ENCODE results near the gene CD82. TPM values are rescaled to one million over a fixed set of nuclear protein-coding genes. Genes with fewer than 3 reads are reported as not detected.

CD82 gene
- polyA plus RNA-seq (ENCODE audit: insufficient read length in 3 of 3), result 10 to 100 TPM; 14.6 to 20.4 (median 17.8) TPM

GRCh38 chr11:44565211-44565952 is at the start of gene CD82:
CD82 (plus strand) TSS chr11:44565663; CDS start chr11:44594663, 29,000 bp downstream.
- DNase-seq (ENCODE audit: low read depth in 3 of 3, low spot score in 2 of 3), result peak; percentile 91 to 97 (median 97)

- DNase-seq (ENCODE audit: low read depth in 3 of 3, low spot score in 2 of 3), result no peak
Measured at GRCh38 chr11:44516688-44517507, 48.6 kb upstream of the CD82 start.

- DNase-seq (ENCODE audit: low read depth in 3 of 3, low spot score in 2 of 3), result no peak
Measured at GRCh38 chr11:44517541-44517940, 47.9 kb upstream of the CD82 start.

- no peak for DNase-seq (ENCODE audit: low read depth in 3 of 3, low spot score in 2 of 3)
Measured at GRCh38 chr11:44518968-44519550, 46.4 kb upstream of the CD82 start.

GRCh38 chr11:44519989-44520737 is 45.3 kb upstream of the CD82 start:
- DNase-seq (ENCODE audit: low read depth in 3 of 3, low spot score in 2 of 3), result peak; percentile 47 to 57 (median 56)

GRCh38 chr11:44521148-44521547 is 44.3 kb upstream of the CD82 start:
- DNase-seq (ENCODE audit: low read depth in 3 of 3, low spot score in 2 of 3), result no peak

- no peak for DNase-seq (ENCODE audit: low read depth in 3 of 3, low spot score in 2 of 3)
Measured at GRCh38 chr11:44522294-44522693, 43.2 kb upstream of the CD82 start.

GRCh38 chr11:44524346-44524745 is 41.1 kb upstream of the CD82 start:
- no peak for DNase-seq (ENCODE audit: low read depth in 3 of 3, low spot score in 2 of 3)

- DNase-seq (ENCODE audit: low read depth in 3 of 3, low spot score in 2 of 3), result no peak
Measured at GRCh38 chr11:44524751-44525201, 40.7 kb upstream of the CD82 start.

- no peak for DNase-seq (ENCODE audit: low read depth in 3 of 3, low spot score in 2 of 3)
Measured at GRCh38 chr11:44525473-44526252, 39.8 kb upstream of the CD82 start.

- DNase-seq (ENCODE audit: low read depth in 3 of 3, low spot score in 2 of 3), result no peak
Measured at GRCh38 chr11:44526438-44526837, 39.0 kb upstream of the CD82 start.

GRCh38 chr11:44527476-44527875 is 38.0 kb upstream of the CD82 start:
- DNase-seq (ENCODE audit: low read depth in 3 of 3, low spot score in 2 of 3), result no peak

- no peak for DNase-seq (ENCODE audit: low read depth in 3 of 3, low spot score in 2 of 3)
Measured at GRCh38 chr11:44528103-44528502, 37.4 kb upstream of the CD82 start.

- no peak for DNase-seq (ENCODE audit: low read depth in 3 of 3, low spot score in 2 of 3)
Measured at GRCh38 chr11:44528581-44528980, 36.9 kb upstream of the CD82 start.

- no peak for DNase-seq (ENCODE audit: low read depth in 3 of 3, low spot score in 2 of 3)
Measured at GRCh38 chr11:44529895-44530412, 35.5 kb upstream of the CD82 start.

GRCh38 chr11:44530413-44531115 is 34.9 kb upstream of the CD82 start:
- DNase-seq (ENCODE audit: low read depth in 3 of 3, low spot score in 2 of 3), result no peak

- no peak for DNase-seq (ENCODE audit: low read depth in 3 of 3, low spot score in 2 of 3)
Measured at GRCh38 chr11:44531116-44531504, 34.4 kb upstream of the CD82 start.

GRCh38 chr11:44531636-44532035 is 33.8 kb upstream of the CD82 start:
- DNase-seq (ENCODE audit: low read depth in 3 of 3, low spot score in 2 of 3), result no peak

GRCh38 chr11:44532809-44533208 is 32.7 kb upstream of the CD82 start:
- no peak for DNase-seq (ENCODE audit: low read depth in 3 of 3, low spot score in 2 of 3)

Measured in right renal cortex interstitium (tissue), 3 donors.